Stimulated activated CD8-positive, alpha-beta memory T cell treated with anti-CD3 and anti-CD28 coated beads, Interleukin-4, amount 100 ng/mL, for 48 hours (primary cell): Measurements from ENCODE around the gene POPDC3.

Experiments used
- DNase-seq: peaks from one replicate; pipeline ENCODE4 v3.0.0-alpha.2; 2020

POPDC3 gene

GRCh38 chr6:105138141-105138540, 41.7 kb downstream of the POPDC3 start:
- no peak for DNase-seq

- DNase-seq: no peak
These were observed 42.4 kb downstream of the POPDC3 start for GRCh38 chr6:105137388-105137787.

GRCh38 chr6:105136431-105137350, 43.1 kb downstream of the POPDC3 start:
- peak; percentile 33 for DNase-seq

- DNase-seq: no peak
These were observed 43.8 kb downstream of the POPDC3 start for GRCh38 chr6:105135907-105136430.

- DNase-seq: no peak
These were observed 44.8 kb downstream of the POPDC3 start for GRCh38 chr6:105135056-105135455.

GRCh38 chr6:105122717-105123116, 57.1 kb downstream of the POPDC3 start:
- DNase-seq: no peak

- DNase-seq: no peak
These were observed 57.8 kb downstream of the POPDC3 start for GRCh38 chr6:105121981-105122380.

- DNase-seq: no peak
These were observed 59.2 kb downstream of the POPDC3 start for GRCh38 chr6:105120570-105120969.

- no peak for DNase-seq
These were observed 63.7 kb downstream of the POPDC3 start for GRCh38 chr6:105116150-105116549.

GRCh38 chr6:105113422-105113821, 66.4 kb downstream of the POPDC3 start:
- no peak for DNase-seq

- no peak for DNase-seq
These were observed 67.2 kb downstream of the POPDC3 start for GRCh38 chr6:105112577-105112976.

GRCh38 chr6:105111871-105112270, 67.9 kb downstream of the POPDC3 start:
- no peak for DNase-seq

- DNase-seq: no peak
These were observed 68.7 kb downstream of the POPDC3 start for GRCh38 chr6:105111105-105111504.

GRCh38 chr6:105109955-105110895, 69.6 kb downstream of the POPDC3 start:
- DNase-seq: no peak

- DNase-seq: no peak
These were observed 71.1 kb downstream of the POPDC3 start for GRCh38 chr6:105108631-105109262.
